NB4 (cell line): ENCODE results near the gene CFAP45.

Experiments used
- DNase-seq: peaks from one replicate; pipeline ENCODE4 v3.0.0; 2010; ENCODE audit warnings: low read depth
- H3K4me3 ChIP-seq: one replicate; pipeline ENCODE4 v1.5.1; 2011; ENCODE audit warnings: mild to moderate bottlenecking, low read depth, low read length, moderate library complexity
- CTCF ChIP-seq: IDR thresholded peaks from one replicate; pipeline ENCODE4 v1.5.1; 2012; ENCODE audit warnings: low read depth, low read length
- MYC ChIP-seq: IDR thresholded peaks from 2 replicates; pipeline ENCODE4 v1.6.1; 2011; ENCODE audit warnings: low read depth, low read length
- POLR2A ChIP-seq: IDR thresholded peaks from 2 replicates; pipeline ENCODE4 v1.6.1; 2011; ENCODE audit warnings: mild to moderate bottlenecking; ENCODE audit not compliant: insufficient read length; ENCODE audit errors: extremely low read depth
- TF ChIP-seq, protein P1 (sequence below): IDR thresholded peaks from 2 replicates; pipeline ENCODE4 v1.6.1; 2011; ENCODE audit warnings: low read depth, low read length

Gene CFAP45

GRCh38 chr1:159867664-159868026 lies 32.3 kb downstream of the CFAP45 start:
- DNase-seq: no peak
- no peak overlapping the region for H3K4me3 ChIP-seq
- no peak for TF ChIP-seq MYC
- TF ChIP-seq, protein P1, sequence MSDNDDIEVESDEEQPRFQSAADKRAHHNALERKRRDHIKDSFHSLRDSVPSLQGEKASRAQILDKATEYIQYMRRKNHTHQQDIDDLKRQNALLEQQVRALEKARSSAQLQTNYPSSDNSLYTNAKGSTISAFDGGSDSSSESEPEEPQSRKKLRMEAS: no peak
- no peak for TF ChIP-seq POLR2A
- TF ChIP-seq CTCF: no peak

- DNase-seq: no peak
- H3K4me3 ChIP-seq: no peak overlapping the region
- TF ChIP-seq POLR2A (no peak), MYC (no peak), CTCF (no peak)
- TF ChIP-seq, protein P1: no peak
Observed at GRCh38 chr1:159866905-159867663, 32.9 kb downstream of the CFAP45 start.

GRCh38 chr1:159866066-159866465 lies 33.9 kb downstream of the CFAP45 start:
- no peak for DNase-seq
- TF ChIP-seq, protein P1: no peak
- no peak overlapping the region for H3K4me3 ChIP-seq

DNA sequence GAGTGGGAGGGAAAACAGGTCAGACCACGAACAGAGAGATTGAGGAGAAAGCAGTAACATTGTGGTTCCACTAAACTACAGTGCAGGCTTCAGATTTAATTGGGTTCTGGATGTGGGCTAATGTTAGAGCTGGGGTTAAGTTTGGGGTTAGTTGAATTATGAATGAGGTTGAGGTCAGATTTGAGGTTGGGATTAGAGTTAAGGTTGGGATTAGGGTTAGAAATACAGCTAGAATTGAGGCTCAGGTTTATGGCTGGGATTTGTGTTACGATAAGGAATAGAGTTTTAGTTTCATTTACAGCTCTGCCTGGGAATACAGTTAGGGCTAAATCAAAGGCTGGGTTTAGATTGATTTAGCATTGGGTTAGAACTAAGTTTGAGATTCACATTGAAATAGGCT lies 35.7 kb downstream of the CFAP45 start:
- TF ChIP-seq MYC (no peak), POLR2A (no peak), CTCF (no peak)
- TF ChIP-seq, protein P1: no peak
- DNase-seq: no peak
- no peak overlapping the region for H3K4me3 ChIP-seq

GRCh38 chr1:159862557-159862956 lies 37.4 kb downstream of the CFAP45 start, which contains the start of gene VSIG8:
TSS of gene VSIG8 (minus strand) at chr1:159862657. CDS start at chr1:159862521, 136 bp downstream.
- no peak within 1 kb of the TSS for H3K4me3 ChIP-seq
- TF ChIP-seq MYC (no peak), POLR2A (no peak), CTCF (no peak)
- TF ChIP-seq, protein P1: no peak
- no peak for DNase-seq

DNA sequence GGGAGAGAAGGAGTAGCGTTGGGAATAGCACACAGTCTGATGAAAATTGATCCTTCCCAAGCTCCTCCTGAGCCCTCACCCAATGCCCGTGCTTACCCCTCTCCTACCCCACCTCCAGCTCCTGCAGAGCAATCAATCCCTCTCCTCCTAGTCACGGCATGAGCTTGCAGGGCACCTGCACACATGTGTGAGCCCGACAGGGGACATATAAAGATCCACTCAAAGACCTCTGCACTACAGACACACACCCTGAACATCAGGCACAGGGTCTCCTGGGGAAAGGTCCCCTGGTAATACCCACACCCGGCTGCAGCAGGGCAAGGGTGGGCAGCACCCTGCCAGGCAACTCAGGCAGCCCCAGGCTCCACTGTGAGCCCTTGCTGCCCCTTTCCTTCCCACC lies 37.9 kb downstream of the CFAP45 start:
- TF ChIP-seq MYC (no peak), CTCF (no peak), POLR2A (no peak)
- TF ChIP-seq, protein P1: no peak
- H3K4me3 ChIP-seq: no peak overlapping the region
- no peak for DNase-seq
